Activated naive CD4-positive, alpha-beta T cell treated with Interleukin-2 at 50 U/mL for 16 hours (primary cell): ENCODE measurements around the gene MCF2L.
"Not testable (repeated sequence)": the region's sequence is repeated elsewhere in the genome, so short reads cannot be mapped to it uniquely, and the experiment has no call there.

Experiments
- DNase-seq: peaks from one replicate; pipeline ENCODE4 v3.0.0-alpha.2; 2020

Gene MCF2L

DNA sequence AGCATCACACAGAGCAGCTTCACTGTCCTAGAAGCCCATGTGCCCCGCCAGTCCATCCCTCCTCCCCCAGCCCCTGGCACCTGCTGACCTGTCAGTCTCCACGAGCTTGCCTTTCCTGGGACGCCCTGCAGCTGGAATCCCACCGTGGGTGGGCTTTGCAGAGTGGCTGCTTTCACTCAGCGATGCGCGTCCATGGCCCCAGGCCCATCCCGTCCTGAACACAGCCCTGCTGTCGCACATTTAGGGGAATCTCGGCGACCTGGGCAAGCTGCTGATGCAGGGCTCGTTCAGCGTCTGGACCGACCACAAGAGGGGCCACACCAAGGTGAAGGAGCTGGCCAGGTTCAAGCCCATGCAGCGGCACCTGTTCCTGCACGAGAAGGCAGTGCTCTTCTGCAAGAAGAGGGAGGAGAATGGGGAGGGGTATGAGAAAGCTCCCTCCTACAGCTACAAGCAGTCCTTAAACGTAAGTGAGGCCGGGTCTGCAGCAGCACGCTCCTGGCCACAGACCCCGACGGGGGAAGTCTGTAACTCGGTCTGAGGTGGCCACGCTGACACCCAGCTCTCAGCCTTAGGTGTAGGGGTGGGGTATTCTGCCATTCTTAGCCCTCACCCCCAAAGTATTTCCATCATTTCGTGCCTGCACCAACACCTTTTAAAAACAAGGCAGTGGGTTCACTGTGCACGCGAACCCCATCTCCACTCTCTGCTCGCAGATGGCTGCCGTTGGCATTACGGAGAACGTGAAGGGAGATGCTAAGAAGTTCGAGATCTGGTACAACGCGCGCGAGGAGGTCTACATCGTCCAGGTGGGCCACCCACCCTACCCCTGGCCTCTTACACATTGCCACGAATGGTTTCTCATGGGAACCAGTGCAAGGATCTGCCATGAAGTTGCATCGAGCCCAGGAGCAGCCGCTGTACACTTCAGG, 118.2 kb downstream of the MCF2L start:
- no peak for DNase-seq

DNA sequence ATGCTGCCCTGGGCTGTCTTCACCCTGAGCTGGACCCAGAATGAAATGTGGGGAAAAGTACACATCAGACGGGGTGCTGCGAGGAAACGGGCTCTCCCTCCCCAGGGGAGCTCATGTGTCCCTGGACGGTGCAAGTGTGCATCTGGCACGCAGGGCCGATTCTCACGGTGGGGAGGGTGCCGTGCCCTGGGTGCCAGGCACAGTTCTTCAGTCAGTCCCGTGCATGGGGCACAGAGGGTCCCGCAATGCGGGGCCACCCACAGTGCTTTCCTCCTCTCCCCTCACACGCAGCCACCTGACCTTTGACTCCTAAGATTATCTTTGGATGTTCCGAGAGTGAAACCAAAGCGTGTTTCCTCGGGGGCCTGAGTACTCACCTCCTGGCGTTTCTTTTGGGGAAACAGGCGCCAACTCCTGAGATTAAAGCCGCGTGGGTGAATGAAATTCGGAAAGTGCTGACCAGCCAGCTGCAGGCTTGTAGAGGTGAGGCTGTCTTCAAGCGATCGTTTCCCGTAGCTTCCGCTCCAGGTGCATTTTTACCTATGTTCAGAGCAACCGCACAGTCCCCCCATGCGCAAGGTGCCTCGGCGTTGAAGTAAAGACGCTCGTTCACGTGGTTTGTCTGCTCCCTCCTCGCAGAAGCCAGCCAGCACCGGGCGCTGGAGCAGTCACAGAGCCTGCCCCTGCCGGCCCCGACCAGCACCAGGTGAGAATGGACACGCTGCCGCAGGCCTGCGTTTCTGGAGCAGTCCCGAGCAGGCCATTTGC, 119.1 kb downstream of the MCF2L start:
- no peak for DNase-seq

DNA sequence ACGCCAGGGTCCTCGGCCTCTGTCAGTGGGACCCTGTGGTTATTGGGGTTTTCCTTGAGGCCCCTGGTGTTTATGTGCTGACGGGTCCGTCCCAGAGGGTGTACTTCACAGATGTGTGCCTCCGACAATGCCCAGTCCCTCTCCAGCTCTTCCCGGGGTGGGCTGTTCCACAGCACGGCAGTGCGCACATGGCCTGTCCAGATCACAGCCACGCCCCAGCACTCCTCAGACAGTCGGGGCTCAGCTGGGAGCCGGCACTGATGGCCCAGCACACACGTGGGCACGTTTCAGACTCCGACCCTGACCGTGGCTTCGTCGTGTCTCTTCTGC, 119.6 kb downstream of the MCF2L start:
- no peak for DNase-seq

GRCh38 chr13:113089693-113090414, 120.8 kb downstream of the MCF2L start:
- no peak for DNase-seq

DNA sequence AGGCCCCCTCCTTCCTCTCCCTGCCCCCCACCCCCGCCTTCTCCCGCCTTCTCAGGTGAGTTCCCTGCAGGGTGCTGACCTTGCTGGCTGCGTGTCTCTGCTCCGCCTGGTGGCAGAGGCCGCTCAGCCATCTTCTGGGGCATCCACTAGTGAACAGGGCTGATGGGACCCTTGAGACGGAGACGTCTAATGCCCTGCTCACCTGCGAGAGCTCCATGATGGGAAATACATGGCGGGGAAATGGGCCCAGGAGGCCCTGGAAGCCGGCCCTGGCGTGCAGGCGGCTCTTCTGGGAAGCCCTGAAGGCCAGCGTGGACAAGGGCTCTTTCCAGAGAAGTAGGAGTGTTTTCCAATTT, 121.4 kb downstream of the MCF2L start:
- DNase-seq: no peak

DNA sequence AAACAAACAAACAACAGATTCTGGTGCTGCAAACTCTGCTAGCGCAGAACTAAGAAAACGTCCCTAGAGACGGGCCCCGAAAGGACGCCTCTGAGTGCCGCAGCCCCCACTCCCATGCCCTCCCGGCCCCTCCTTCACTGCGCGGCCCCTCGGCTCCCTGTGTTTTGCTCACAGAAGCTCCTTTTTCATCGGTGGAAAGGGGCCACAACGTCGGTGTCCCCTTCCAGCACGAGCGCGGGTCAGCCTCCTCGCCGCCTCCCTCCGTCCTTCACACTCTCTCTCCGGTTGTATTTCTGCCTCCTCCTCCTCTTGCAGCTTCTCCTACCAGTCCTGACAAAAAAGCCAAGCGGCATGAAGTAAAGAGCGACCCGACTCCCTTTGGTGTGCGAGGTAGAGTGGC, 121.8 kb downstream of the MCF2L start:
- DNase-seq: no peak

DNA sequence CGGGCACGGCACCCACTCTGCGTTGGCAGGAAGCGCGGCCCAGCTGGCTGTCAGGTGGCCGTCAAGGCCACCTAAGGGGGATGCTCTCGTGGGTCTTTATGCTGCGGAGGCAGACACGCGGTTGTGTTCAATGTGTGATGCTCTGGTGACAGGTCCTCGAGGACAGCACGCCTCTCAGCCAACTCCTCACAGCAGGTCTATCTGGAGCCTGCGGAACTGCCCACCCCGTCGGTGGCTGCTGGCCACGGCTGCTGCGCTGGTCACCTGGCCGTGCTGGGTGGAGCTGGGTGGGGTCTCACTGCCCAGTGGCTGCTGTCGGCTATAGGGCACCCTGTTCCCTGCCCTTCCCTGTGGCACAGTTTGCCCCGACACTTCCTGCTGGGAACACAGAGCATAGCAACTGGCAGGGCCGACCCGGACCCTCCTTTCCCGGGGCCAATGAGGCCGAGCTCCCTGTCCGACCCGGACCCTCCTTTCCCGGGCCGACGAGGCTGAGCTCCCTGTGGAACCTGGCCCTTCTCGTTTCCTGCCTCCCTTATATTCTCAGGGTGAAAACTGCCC, 122.3 kb downstream of the MCF2L start:
- no peak for DNase-seq

DNA sequence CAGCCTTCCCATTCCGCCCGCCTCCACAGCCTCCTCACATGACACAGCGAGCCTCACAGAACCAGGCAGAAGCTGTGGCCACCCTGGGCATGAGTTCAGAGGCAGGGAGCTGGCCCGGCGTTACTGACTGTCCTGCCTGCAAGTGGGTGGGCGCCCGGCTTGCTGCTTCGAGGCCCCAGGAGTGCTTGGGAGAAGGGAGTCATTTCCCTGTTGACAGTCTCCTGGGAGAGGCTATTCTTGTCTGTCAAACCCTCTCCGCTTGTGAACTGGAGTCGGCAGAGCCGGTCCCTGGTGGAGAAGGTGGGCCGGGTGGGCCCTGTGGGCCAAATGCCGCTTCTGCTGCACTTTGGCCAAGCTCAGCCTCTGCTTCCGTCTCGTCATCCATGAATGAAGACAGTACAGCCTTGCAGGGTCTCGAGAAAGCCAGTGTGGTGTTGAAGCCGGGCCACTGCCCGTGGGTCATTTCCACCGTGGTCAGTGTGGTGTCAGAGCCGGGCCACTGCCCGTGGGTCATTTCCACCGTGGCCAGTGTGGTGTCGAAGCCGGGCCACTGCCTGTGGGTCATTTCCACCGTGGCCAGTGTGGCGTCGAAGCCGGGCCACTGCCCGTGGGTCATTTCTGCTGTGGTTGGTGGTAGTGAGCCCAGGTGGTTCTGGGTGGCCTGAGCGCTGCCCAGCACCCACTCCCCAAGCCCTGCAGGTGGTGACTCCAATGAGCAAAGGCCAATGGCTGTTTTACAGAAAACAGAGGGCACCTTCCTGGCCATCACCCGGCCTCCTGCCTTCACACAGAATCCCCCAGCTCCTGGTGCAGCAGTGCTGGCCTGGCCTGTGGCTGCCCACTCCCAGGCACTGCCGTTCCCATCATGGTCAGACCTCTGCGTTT, 123.1 kb downstream of the MCF2L start:
- DNase-seq: no peak

DNA sequence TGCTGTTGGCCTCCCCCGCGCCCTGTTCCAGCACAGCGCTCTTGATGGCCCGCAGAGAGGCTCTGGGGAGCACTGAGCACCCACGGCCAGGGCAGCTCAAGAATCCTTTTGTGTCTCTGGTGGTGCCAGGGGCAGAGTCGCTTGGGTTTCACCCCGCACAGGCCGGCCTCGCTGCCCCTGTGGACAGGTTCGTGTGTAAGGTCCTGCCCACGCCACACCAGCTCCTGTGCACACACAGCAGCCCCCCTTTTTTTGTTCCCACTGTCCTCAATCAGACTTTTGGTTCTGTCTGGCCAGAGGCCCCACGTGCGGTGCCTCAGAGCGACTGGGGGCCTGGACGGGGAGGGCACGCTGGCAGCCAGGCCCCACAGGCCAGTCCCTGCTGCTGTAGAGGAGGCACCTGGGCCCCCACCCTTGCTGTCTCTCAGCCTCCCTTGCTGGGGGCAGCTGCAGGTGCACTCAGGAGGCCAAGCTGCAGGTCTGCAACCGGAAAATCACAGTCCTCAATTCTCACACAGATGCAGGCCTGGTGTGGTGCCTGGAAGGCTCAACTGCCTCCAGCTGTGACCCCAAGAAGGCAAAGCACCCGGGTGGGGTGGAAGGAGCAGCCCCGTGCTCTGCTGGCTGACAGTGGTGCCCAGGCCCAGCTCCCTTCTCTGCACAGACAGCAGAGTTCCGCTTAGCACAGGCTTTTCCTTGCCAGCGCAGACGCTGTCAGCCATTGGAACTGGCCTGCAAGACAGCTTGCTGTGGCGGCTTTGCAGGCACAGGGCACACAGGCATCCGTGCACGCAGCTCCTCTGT, 124.0 kb downstream of the MCF2L start:
- DNase-seq: no peak

GRCh38 chr13:113093580-113094409, 124.8 kb downstream of the MCF2L start:
- no peak for DNase-seq

- DNase-seq: no peak
Measured at GRCh38 chr13:113094410-113094800, 125.4 kb downstream of the MCF2L start.

DNA sequence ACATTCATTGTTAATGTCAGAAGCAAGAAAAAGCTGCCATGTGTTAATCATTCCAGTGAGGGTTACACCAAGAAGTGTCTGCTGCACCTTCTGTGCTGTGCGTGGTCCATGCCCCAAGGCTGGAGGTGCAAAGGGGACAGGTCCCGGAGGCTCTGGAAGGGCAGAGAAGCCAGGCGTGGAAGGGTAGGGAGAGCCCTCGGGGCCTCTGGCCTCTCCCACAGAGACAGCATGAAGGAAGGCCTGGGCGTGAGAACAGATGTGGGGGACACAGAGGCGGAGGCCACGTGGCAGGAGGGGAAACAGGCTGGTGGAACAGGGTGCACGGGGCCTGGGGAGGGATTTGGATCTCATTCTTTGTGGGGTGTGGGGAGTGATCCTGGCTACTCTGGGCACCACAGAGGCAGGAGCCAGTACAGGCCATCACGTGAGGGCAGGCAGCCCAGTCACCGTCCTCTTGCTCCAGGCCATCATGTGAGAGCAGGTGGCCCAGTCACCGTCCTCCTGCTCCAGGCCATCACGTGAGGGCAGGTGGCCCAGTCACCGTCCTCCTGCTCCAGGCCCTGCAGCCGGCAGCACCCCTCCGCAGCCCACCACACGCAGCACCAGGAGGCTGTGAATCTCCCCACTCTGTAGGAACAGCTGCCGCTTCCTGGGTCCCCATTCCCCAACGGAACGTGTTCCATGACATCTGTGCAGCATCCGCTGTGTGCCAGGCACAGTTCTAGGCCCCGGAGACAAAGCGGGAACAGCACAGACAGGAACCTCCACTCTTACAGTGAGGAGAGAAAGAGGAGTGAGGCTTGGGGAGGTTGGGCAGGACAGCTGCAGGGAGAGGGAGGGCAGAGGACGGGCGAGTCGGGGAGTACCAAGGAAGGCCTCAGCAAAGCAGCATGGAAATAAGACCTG, 126.4 kb downstream of the MCF2L start:
- DNase-seq: no peak

GRCh38 chr13:113096052-113096744, 127.2 kb downstream of the MCF2L start:
- no peak for DNase-seq

GRCh38 chr13:113096745-113097305, 127.8 kb downstream of the MCF2L start:
- no peak for DNase-seq

GRCh38 chr13:113097651-113098050, 128.6 kb downstream of the MCF2L start:
- DNase-seq: no peak

GRCh38 chr13:113098162-113098732, 129.2 kb downstream of the MCF2L start:
- DNase-seq: no peak

DNA sequence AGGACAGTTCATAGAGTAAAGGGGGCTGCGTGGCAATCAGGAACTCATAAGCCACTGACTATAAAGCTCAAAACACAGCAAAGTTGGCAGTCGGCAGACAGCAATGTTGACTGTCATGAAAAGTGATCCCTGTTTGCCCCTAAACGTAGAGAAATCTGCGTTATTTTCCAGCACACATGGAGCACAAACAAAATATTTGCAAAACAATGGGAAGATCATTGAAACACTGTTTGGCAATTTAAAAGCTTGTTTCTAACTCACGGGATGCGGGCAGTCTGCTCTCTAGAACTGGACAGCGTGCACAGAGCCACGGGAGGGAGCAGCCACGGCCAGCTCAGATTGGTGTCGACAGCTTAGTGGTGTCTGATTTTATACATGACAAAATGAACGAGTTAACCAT, 130.1 kb downstream of the MCF2L start:
- no peak for DNase-seq

- not testable (repeated sequence) for DNase-seq
Measured at GRCh38 chr13:113102302-113102701, 133.3 kb downstream of the MCF2L start.
